ENCODE results near the gene GATA3.

Gene GATA3

GRCh38 chr10:8054494-8055407 is at the start of gene GATA3:
TSS of gene GATA3 (plus strand) at chr10:8054688. CDS start at chr10:8055656, 968 bp downstream.
- TF ChIP-seq CTCF (conservative IDR thresholded peaks at IDR 0.05) (no peak), ZFX (IDR thresholded peaks at IDR 0.05) (no peak)
- no peak within 1 kb of the TSS for H3K27ac ChIP-seq

- TF ChIP-seq ZFX (IDR thresholded peaks at IDR 0.05) (no peak), CTCF (conservative IDR thresholded peaks at IDR 0.05) (no peak)
- H3K27ac ChIP-seq: no peak overlapping the region
Measured at GRCh38 chr10:8006274-8006999, 48.1 kb upstream of the GATA3 start.

- TF ChIP-seq ZFX (IDR thresholded peaks at IDR 0.05) (no peak), CTCF (conservative IDR thresholded peaks at IDR 0.05) (no peak)
- H3K27ac ChIP-seq: no peak overlapping the region
Measured at GRCh38 chr10:8009031-8009430, 45.5 kb upstream of the GATA3 start.

GRCh38 chr10:8013006-8013405 is 41.5 kb upstream of the GATA3 start:
- no peak overlapping the region for H3K27ac ChIP-seq
- TF ChIP-seq ZFX (IDR thresholded peaks at IDR 0.05): no peak
- TF ChIP-seq CTCF (conservative IDR thresholded peaks at IDR 0.05): no peak

GRCh38 chr10:8013619-8014018 is 40.9 kb upstream of the GATA3 start:
- peak overlapping the region; percentile 34 for H3K27ac ChIP-seq
- TF ChIP-seq ZFX (IDR thresholded peaks at IDR 0.05): no peak
- TF ChIP-seq CTCF (conservative IDR thresholded peaks at IDR 0.05): no peak

GRCh38 chr10:8014649-8015048 is 39.8 kb upstream of the GATA3 start:
- H3K27ac ChIP-seq: no peak overlapping the region
- TF ChIP-seq CTCF (conservative IDR thresholded peaks at IDR 0.05) (no peak), ZFX (IDR thresholded peaks at IDR 0.05) (no peak)

- H3K27ac ChIP-seq: no peak overlapping the region
- no peak for TF ChIP-seq ZFX (IDR thresholded peaks at IDR 0.05)
- TF ChIP-seq CTCF (conservative IDR thresholded peaks at IDR 0.05): no peak
Measured at GRCh38 chr10:8017277-8017676, 37.2 kb upstream of the GATA3 start.
